Aorta (tissue), 5 donors: ENCODE measurements around the gene TSPAN3. TPM values are rescaled to one million over a fixed set of nuclear protein-coding genes. Genes with fewer than 3 reads are reported as not detected.

ENCODE experiments used
- ATAC-seq: fragments of 200-7000 bp; cut with Tn5 transposase; one replicate; pipeline ENCODE4 v1.9.1; 2022; ENCODE audit warnings: moderate library complexity; ENCODE audit not compliant: low FRiP score
- DNase-seq, 2 donors: peaks; one replicate each; pipeline ENCODE4 v3.0.0-alpha.2; 2020
- H3K27ac ChIP-seq, 2 donors: one replicate each; pipeline ENCODE4 v1.5.1; 2013; ENCODE audit warnings: low read length in 2 of 2, mild to moderate bottlenecking in 2 of 2, moderate library complexity in 2 of 2, control low read depth in 1 of 2, inconsistent platforms in 1 of 2, low read depth in 1 of 2
- H3K27me3 ChIP-seq, 2 donors: one replicate each; pipeline ENCODE4 v1.6.1; 2013; ENCODE audit warnings: control low read depth in 1 of 2, low read length in 1 of 2, mild to moderate bottlenecking in 1 of 2, moderate library complexity in 1 of 2; ENCODE audit not compliant: insufficient read depth in 2 of 2, control insufficient read depth in 1 of 2
- H3K36me3 ChIP-seq, 2 donors: one replicate each; pipeline ENCODE4 v1.6.1; 2013; ENCODE audit warnings: control low read depth in 1 of 2, low read length in 1 of 2, mild to moderate bottlenecking in 1 of 2; ENCODE audit not compliant: insufficient read depth in 2 of 2, control insufficient read depth in 1 of 2
- H3K4me1 ChIP-seq, 2 donors: one replicate each; pipeline ENCODE4 v1.6.1; 2013; ENCODE audit warnings: low read length in 2 of 2, control low read depth in 1 of 2, mild to moderate bottlenecking in 1 of 2, moderate library complexity in 1 of 2; ENCODE audit not compliant: insufficient read depth in 2 of 2, control insufficient read depth in 1 of 2
- H3K4me3 ChIP-seq, 2 donors: one replicate each; pipeline ENCODE4 v1.5.1; 2013; ENCODE audit warnings: low read length in 2 of 2, control low read depth in 1 of 2, mild to moderate bottlenecking in 1 of 2
- H3K9me3 ChIP-seq: one replicate; pipeline ENCODE4 v1.6.1; 2013; ENCODE audit warnings: mild to moderate bottlenecking, low read length; ENCODE audit not compliant: control insufficient read depth
- WGBS, 2 donors: extraction: QIAGEN DNeasy Blood & Tissue Kit; methylation state at CpG; one replicate each; pipeline ENCODE4 v1.1.7; 2013; 5-methylcytosine and 5-hydroxymethylcytosine counted together
- intact Hi-C, 2 donors: fragments of 100-400 bp; cut with DNase I; formaldehyde crosslinking; loops; one replicate each; pipeline versions ENCODE4 v1.14.2 to v1.15.0; 2022
- polyA plus RNA-seq, 2 donors: library from polyadenylated mRNA; stranded (reverse); fragments of 200-250 nt; gene quantifications; one replicate each; pipeline ENCODE4 v1.2.3, GENCODE V29; 2013
- total RNA-seq, 2 donors: library from RNA; stranded (reverse); fragmentation: NEBNext Ultra II Directional; extraction: Animal tissue kit (Norgen Biotek cat#: 25700); gene quantifications; one replicate each; pipeline ENCODE4 v1.2.1, GENCODE V29; 2021
- donor health status: healthy with polysubstance abuse.
- donor health status: Bipolar disorder and iron deficiency.
- donor health status: DM: no; HTN: no; CAD: no.
- donor health status: DM: no; HTN: no; CAD: no.
- donor health status: DM: yes; HTN: yes; CAD: no.

The TSPAN3 gene
- total and polyA plus RNA-seq, 4 donors, result 106 to 123 (median 114) TPM

GRCh38 chr15:77042955-77043920, 27.7 kb downstream of the TSPAN3 start:
- Histone ChIP-seq H3K27me3 (no peaks in the 10 kb centered on the region), H3K4me3 (no peak overlapping the region), H3K4me1 (no peaks in the 10 kb centered on the region), H3K27ac (peak overlapping the region in 1 of 2 donors; percentile 1), H3K9me3 (no peaks in the 10 kb centered on the region), H3K36me3 (peaks cover 0 to 3% of the 10 kb centered on the region in 2 donors)
- no peak for ATAC-seq
- no peak for DNase-seq
- WGBS, 2 donors, result 83 to 85% methylated on average over 20 of the region's 20 CpGs
- intact Hi-C loops, result no loop called here

- Histone ChIP-seq H3K4me3 (no peak overlapping the region), H3K36me3 (peaks cover 0 to 6% of the 10 kb centered on the region in 2 donors)
- 70 to 71% methylated on average over 8 of the region's 8 CpGs for WGBS, 2 donors
Measured at GRCh38 chr15:77042245-77042919, 28.5 kb downstream of the TSPAN3 start.

GRCh38 chr15:77040673-77041072, 30.2 kb downstream of the TSPAN3 start:
- Histone ChIP-seq H3K36me3 (peaks cover 2 to 3% of the 10 kb centered on the region in 2 donors), H3K4me1 (no peaks in the 10 kb centered on the region), H3K9me3 (no peaks in the 10 kb centered on the region), H3K27ac (no peak overlapping the region), H3K4me3 (no peak overlapping the region), H3K27me3 (no peaks in the 10 kb centered on the region)
- DNase-seq (no peak), ATAC-seq (no peak)
- 78 to 88% methylated on average over 5 of the region's 5 CpGs for WGBS, 2 donors
- intact Hi-C loops, result no loop called here

More at GRCh38 chr15:77042245-77042919, 28.5 kb downstream of the TSPAN3 start:
- intact Hi-C loops, result no loop called here
- no peak for DNase-seq
- ATAC-seq, result no peak
- no peak overlapping the region for H3K27ac ChIP-seq
- H3K9me3 ChIP-seq, result no peaks in the 10 kb centered on the region
- H3K27me3 ChIP-seq, result no peaks in the 10 kb centered on the region
- no peaks in the 10 kb centered on the region for H3K4me1 ChIP-seq

- no peak overlapping the region for H3K27ac ChIP-seq
- no peaks in the 10 kb centered on the region for H3K27me3 ChIP-seq
- no peak overlapping the region for H3K4me3 ChIP-seq
- H3K36me3 ChIP-seq, result peaks cover 2 to 3% of the 10 kb centered on the region in 2 donors
- H3K4me1 ChIP-seq, result no peaks in the 10 kb centered on the region
- no peak for DNase-seq
- no peaks in the 10 kb centered on the region for H3K9me3 ChIP-seq
- no CpG with 5 or more reads among the region's 8 CpGs for WGBS, 2 donors
- no peak for ATAC-seq
- intact Hi-C loops, result no loop called here
Measured at GRCh38 chr15:77039848-77040247, 31.1 kb downstream of the TSPAN3 start.

- H3K4me1 ChIP-seq, result no peaks in the 10 kb centered on the region
- intact Hi-C loops, result no loop called here
- DNase-seq, result no peak
- no peak for ATAC-seq
- H3K36me3 ChIP-seq, result peaks cover 2 to 3% of the 10 kb centered on the region in 2 donors
- H3K27me3 ChIP-seq, result no peaks in the 10 kb centered on the region
- H3K9me3 ChIP-seq, result no peaks in the 10 kb centered on the region
- no CpG with 5 or more reads among the region's 5 CpGs for WGBS, 2 donors
- H3K27ac ChIP-seq, result no peak overlapping the region
- H3K4me3 ChIP-seq, result no peak overlapping the region
Measured at GRCh38 chr15:77039217-77039533, 31.7 kb downstream of the TSPAN3 start.

GRCh38 chr15:77038312-77039216, 32.3 kb downstream of the TSPAN3 start:
- no peaks in the 10 kb centered on the region for H3K4me1 ChIP-seq
- intact Hi-C loops, result no loop called here
- H3K27me3 ChIP-seq, result no peaks in the 10 kb centered on the region
- no peak for ATAC-seq
- peaks cover 2 to 3% of the 10 kb centered on the region in 2 donors for H3K36me3 ChIP-seq
- H3K27ac ChIP-seq, result no peak overlapping the region
- H3K9me3 ChIP-seq, result no peaks in the 10 kb centered on the region
- no peak overlapping the region for H3K4me3 ChIP-seq
- DNase-seq, result no peak
- no CpG with 5 or more reads among the region's 10 CpGs for WGBS, 2 donors

- DNase-seq (peak; percentile 43 to 74), ATAC-seq (no peak)
- H3K36me3 ChIP-seq, result peaks cover 2 to 3% of the 10 kb centered on the region in 2 donors
- intact Hi-C loops, result no loop called here
- H3K27ac ChIP-seq, result no peak overlapping the region
- no peaks in the 10 kb centered on the region for H3K27me3 ChIP-seq
- no peaks in the 10 kb centered on the region for H3K4me1 ChIP-seq
- 90 to 91% methylated on average over 12 of the region's 12 CpGs for WGBS, 2 donors
- H3K9me3 ChIP-seq, result no peaks in the 10 kb centered on the region
- no peak overlapping the region for H3K4me3 ChIP-seq
Measured at GRCh38 chr15:77037388-77038209, 33.3 kb downstream of the TSPAN3 start.
